Measurements from ENCODE around the gene LYRM1.

DNA sequence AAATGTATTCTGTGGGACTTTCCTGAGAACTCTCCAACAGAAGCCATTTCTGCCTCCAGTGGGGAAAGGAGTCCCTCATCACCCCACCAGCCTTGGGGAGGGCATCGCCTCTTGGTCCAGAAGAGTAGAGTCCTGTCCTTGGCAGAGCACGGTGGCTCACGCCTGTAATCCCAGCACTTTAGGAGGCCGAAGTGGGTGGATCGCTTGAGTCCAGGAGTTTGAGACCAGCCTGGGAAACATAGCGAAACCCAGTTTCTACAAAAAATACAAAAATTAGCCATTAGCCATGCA lies 41.0 kb downstream of the LYRM1 start:
- TF ChIP-seq, protein P1, sequence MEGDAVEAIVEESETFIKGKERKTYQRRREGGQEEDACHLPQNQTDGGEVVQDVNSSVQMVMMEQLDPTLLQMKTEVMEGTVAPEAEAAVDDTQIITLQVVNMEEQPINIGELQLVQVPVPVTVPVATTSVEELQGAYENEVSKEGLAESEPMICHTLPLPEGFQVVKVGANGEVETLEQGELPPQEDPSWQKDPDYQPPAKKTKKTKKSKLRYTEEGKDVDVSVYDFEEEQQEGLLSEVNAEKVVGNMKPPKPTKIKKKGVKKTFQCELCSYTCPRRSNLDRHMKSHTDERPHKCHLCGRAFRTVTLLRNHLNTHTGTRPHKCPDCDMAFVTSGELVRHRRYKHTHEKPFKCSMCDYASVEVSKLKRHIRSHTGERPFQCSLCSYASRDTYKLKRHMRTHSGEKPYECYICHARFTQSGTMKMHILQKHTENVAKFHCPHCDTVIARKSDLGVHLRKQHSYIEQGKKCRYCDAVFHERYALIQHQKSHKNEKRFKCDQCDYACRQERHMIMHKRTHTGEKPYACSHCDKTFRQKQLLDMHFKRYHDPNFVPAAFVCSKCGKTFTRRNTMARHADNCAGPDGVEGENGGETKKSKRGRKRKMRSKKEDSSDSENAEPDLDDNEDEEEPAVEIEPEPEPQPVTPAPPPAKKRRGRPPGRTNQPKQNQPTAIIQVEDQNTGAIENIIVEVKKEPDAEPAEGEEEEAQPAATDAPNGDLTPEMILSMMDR (conservative IDR thresholded peaks at IDR 0.05 in 1 of 2, IDR thresholded peaks at IDR 0.05 in 1 of 2; ENCODE audit: extremely low read depth in 1 of 2, insufficient read depth in 1 of 2, low read depth in 1 of 2, low read length in 2 of 2), result no peak
- no peak for TF ChIP-seq EZH2 (IDR thresholded peaks at IDR 0.05; ENCODE audit: borderline replicate concordance, low read length)
